ENCODE measurements around the gene PPP1R13L.

DNA sequence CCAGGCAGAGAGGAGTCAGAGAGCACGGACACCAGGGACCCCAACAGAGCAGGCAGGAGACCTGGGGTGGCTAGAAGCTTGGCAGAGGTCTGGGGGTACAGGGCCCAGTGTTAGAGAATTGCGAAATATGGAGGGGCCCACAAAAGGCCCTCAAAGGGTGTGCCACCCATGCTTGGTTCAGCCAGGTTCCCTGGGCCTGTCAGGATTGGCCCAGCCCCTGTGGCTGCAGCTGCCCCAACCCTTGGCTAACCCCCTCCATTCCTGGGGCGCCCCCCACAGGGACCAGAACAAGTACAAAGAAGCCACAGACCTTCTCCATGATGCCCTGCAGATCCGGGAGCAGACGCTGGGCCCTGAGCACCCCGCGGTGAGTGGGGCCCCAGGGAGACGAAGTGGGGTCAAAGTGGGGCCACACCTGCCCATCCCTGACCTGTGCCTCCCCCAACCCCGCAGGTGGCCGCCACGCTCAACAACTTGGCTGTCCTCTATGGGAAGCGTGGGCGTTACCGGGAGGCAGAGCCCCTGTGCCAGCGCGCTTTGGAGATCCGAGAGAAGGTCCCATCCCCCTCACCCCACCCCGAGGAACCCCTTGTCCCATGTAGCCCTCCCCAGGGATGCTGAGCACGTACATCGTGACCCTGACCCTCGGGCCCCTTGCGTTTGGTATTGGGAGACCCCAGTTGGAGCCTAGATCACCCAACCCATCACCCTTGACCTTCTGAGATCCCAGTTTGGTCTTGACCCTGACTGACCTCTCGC, 56.3 kb downstream of the PPP1R13L start:
- TF ChIP-seq CTCF (IDR thresholded peaks at IDR 0.05; ENCODE audit: insufficient read depth, low read depth, low read length): no peak
- TF ChIP-seq EZH2 (IDR thresholded peaks at IDR 0.05; ENCODE audit: insufficient read depth, low read length): no peak

Data from astrocyte (in vitro differentiated cells and primary cell).